HG03571 (cell line): ENCODE results near the gene PGBD5.

ENCODE experiments used
- ATAC-seq: cut with Tn5 transposase; IDR thresholded peaks from one replicate; pipeline ENCODE4 v1.9.1; 2021; ENCODE audit not compliant: unreplicated experiment

Gene PGBD5

GRCh38 chr1:230377851-230378250 lies 48.3 kb downstream of the PGBD5 start:
- ATAC-seq, result no peak

- ATAC-seq, result no peak
Observed at GRCh38 chr1:230377324-230377723, 48.8 kb downstream of the PGBD5 start.

- ATAC-seq, result no peak
Observed at GRCh38 chr1:230376296-230376695, 49.8 kb downstream of the PGBD5 start.

GRCh38 chr1:230375780-230376179 lies 50.4 kb downstream of the PGBD5 start:
- no peak for ATAC-seq

- no peak for ATAC-seq
Observed at GRCh38 chr1:230375147-230375546, 51.0 kb downstream of the PGBD5 start.

- no peak for ATAC-seq
Observed at GRCh38 chr1:230371923-230372703, 54.0 kb downstream of the PGBD5 start.

- no peak for ATAC-seq
Observed at GRCh38 chr1:230370109-230370508, 56.0 kb downstream of the PGBD5 start.

GRCh38 chr1:230368871-230369270 lies 57.3 kb downstream of the PGBD5 start:
- no peak for ATAC-seq

GRCh38 chr1:230368363-230368762 lies 57.8 kb downstream of the PGBD5 start:
- no peak for ATAC-seq

- ATAC-seq, result no peak
Observed at GRCh38 chr1:230366504-230366915, 59.6 kb downstream of the PGBD5 start.

- ATAC-seq, result no peak
Observed at GRCh38 chr1:230365723-230366307, 60.3 kb downstream of the PGBD5 start.

GRCh38 chr1:230362949-230363348 lies 63.2 kb downstream of the PGBD5 start:
- ATAC-seq, result no peak

- no peak for ATAC-seq
Observed at GRCh38 chr1:230361941-230362340, 64.2 kb downstream of the PGBD5 start.

GRCh38 chr1:230359992-230360668 lies 66.0 kb downstream of the PGBD5 start:
- ATAC-seq, result no peak

GRCh38 chr1:230356869-230357794 lies 69.0 kb downstream of the PGBD5 start:
- no peak for ATAC-seq

- no peak for ATAC-seq
Observed at GRCh38 chr1:230356190-230356589, 69.9 kb downstream of the PGBD5 start.

GRCh38 chr1:230355594-230355993 lies 70.5 kb downstream of the PGBD5 start:
- ATAC-seq, result no peak

- no peak for ATAC-seq
Observed at GRCh38 chr1:230355128-230355527, 71.0 kb downstream of the PGBD5 start.

GRCh38 chr1:230354005-230354404 lies 72.1 kb downstream of the PGBD5 start:
- no peak for ATAC-seq

- ATAC-seq, result no peak
Observed at GRCh38 chr1:230352537-230352936, 73.6 kb downstream of the PGBD5 start.

GRCh38 chr1:230351983-230352382 lies 74.1 kb downstream of the PGBD5 start:
- no peak for ATAC-seq
